GM21390 (cell line): Measurements from ENCODE around the gene RALGDS.

ENCODE experiments used
- ATAC-seq: cut with Tn5 transposase; IDR thresholded peaks from one replicate; pipeline ENCODE4 v1.9.1; 2021; ENCODE audit not compliant: unreplicated experiment

RALGDS gene

GRCh38 chr9:133151601-133152525 lies 30.8 kb upstream of the RALGDS start:
- no peak for ATAC-seq

- ATAC-seq = no peak
These were observed 30.0 kb upstream of the RALGDS start for GRCh38 chr9:133151041-133151440.

GRCh38 chr9:133149130-133150015 lies 28.3 kb upstream of the RALGDS start:
- peak; percentile 59 for ATAC-seq

- peak; percentile 10 for ATAC-seq
These were observed 27.4 kb upstream of the RALGDS start for GRCh38 chr9:133148199-133149129.

- ATAC-seq = no peak
These were observed 26.6 kb upstream of the RALGDS start for GRCh38 chr9:133147412-133148198.

GRCh38 chr9:133146746-133147411 lies 25.8 kb upstream of the RALGDS start:
- no peak for ATAC-seq

- ATAC-seq = no peak
These were observed 24.1 kb upstream of the RALGDS start for GRCh38 chr9:133144904-133145851.

- ATAC-seq = peak; percentile 63
These were observed 23.3 kb upstream of the RALGDS start for GRCh38 chr9:133144142-133144903.

GRCh38 chr9:133143639-133144141 lies 22.6 kb upstream of the RALGDS start:
- no peak for ATAC-seq

GRCh38 chr9:133142684-133143622 lies 21.9 kb upstream of the RALGDS start:
- no peak for ATAC-seq

- no peak for ATAC-seq
These were observed 21.0 kb upstream of the RALGDS start for GRCh38 chr9:133141833-133142595.

- no peak for ATAC-seq
These were observed 19.6 kb upstream of the RALGDS start for GRCh38 chr9:133140606-133141005.

GRCh38 chr9:133140174-133140505 lies 19.1 kb upstream of the RALGDS start:
- ATAC-seq = no peak

GRCh38 chr9:133139246-133140173 lies 18.5 kb upstream of the RALGDS start:
- ATAC-seq = no peak
